Fibroblast of mammary gland (primary cell): ENCODE results near the gene RNU7-1.

Experiments used
- DNase-seq: peaks from one replicate; pipeline ENCODE4 v3.0.0-alpha.2; 2010; ENCODE audit warnings: low read depth
- H3K4me3 ChIP-seq: 2 replicates; pipeline ENCODE4 v1.5.1; 2011; ENCODE audit warnings: low read depth, mild to moderate bottlenecking, low read length, moderate library complexity; ENCODE audit not compliant: control insufficient read depth
- CTCF ChIP-seq: conservative IDR thresholded peaks from 2 replicates; pipeline ENCODE4 v1.5.1; 2011; ENCODE audit warnings: low read depth, low read length, inconsistent platforms; ENCODE audit not compliant: control insufficient read depth, insufficient read depth

RNU7-1 gene

GRCh38 chr12:6946033-6946919 is 2.7 kb downstream of the RNU7-1 start:
- TF ChIP-seq CTCF: no peak
- DNase-seq: no peak
- H3K4me3 ChIP-seq: no peak overlapping the region

GRCh38 chr12:6946920-6947374 is 3.3 kb downstream of the RNU7-1 start:
- no peak overlapping the region for H3K4me3 ChIP-seq
- DNase-seq: no peak
- no peak for TF ChIP-seq CTCF

- DNase-seq: no peak
- TF ChIP-seq CTCF: no peak
- no peak overlapping the region for H3K4me3 ChIP-seq
These were observed 4.0 kb downstream of the RNU7-1 start for GRCh38 chr12:6947615-6948014.

- TF ChIP-seq CTCF: no peak
- H3K4me3 ChIP-seq: no peak overlapping the region
- no peak for DNase-seq
These were observed 5.4 kb downstream of the RNU7-1 start for GRCh38 chr12:6948873-6949594.

- no peak overlapping the region for H3K4me3 ChIP-seq
- peak; percentile 12 for TF ChIP-seq CTCF
- no peak for DNase-seq
These were observed 6.8 kb downstream of the RNU7-1 start for GRCh38 chr12:6950401-6950801.

- no peak for TF ChIP-seq CTCF
- no peak within 1 kb of the TSS for H3K4me3 ChIP-seq
- no peak for DNase-seq
These were observed 7.4 kb downstream of the RNU7-1 start, which contains the start of gene PTPN6 for GRCh38 chr12:6950811-6951540. TSS of gene PTPN6 (plus strand) at chr12:6951356. CDS start at chr12:6951513, 157 bp downstream.
